ENCODE measurements around the gene CLCF1.

DNA sequence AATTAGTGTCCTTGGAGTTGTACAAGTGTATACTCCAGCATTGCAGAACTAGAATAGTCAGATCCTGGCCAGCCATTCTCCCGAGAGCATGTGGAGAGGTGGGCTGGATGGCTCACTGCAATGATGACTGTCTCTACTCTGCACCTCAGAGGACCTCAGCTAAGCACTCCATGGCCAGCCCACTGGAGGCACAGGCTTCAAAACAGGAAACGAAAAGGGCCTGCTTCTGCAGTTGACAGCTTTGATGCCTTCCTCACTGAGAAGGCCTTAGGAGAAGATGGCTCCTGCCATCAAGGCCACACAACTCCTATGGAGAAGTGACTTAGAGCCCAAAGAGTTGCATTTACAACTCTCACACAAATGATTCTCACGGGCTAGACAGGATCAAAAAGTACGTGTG, 29.1 kb downstream of the CLCF1 start:
- TF ChIP-seq POLR2AphosphoS5 (IDR thresholded peaks at IDR 0.05) = no peak
- no peak for TF ChIP-seq CTCF (IDR thresholded peaks at IDR 0.05)
- TF ChIP-seq POLR2A (IDR thresholded peaks at IDR 0.05) = no peak
